GM18511 (cell line): ENCODE measurements around the gene CCDC102B.
"Not testable (repeated sequence)": the region's sequence is repeated elsewhere in the genome, so short reads cannot be mapped to it uniquely, and the experiment has no call there.

Experiments used
- ATAC-seq: cut with Tn5 transposase; IDR thresholded peaks from one replicate; pipeline ENCODE4 v1.9.1; 2021; ENCODE audit warnings: mild to moderate bottlenecking, moderate library complexity; ENCODE audit not compliant: unreplicated experiment

The CCDC102B gene

DNA sequence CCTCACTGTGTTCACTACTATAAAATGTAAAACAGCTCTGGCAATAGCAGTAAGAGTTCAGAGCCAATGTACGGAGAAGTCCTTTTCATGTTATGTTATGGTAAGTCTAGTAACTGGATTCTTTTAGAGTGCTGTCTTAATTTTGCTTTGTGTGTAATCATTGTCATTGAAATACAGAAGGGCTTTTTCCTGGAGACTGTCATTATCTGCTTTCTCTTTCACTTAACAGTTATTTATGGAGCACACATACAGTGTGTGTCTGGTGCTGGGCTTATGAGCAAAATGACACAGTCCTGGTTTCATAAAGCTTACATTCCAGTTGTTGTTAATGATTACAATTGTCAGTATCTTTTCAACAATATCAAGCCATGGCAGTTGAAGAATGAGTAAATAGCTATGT is 95.5 kb downstream of the CCDC102B start:
- no peak for ATAC-seq

DNA sequence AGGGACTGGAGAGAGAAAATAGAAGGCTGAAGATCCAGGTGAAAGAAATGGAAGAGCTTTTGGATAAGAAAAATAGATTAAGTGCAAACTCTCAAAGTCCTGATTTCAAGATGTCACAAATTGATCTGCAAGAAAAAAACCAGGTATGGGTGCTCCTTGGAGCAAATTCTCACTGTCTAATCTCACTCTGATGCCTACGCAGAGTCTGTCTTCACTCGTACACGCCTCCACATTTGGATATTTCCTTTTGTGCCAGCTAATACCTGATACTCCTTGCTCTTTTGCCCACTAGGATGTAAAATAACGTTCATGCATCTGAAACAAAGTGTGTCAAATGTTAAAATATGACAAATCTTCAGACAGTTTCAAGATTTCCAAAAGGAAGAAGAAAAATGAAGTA is 99.4 kb downstream of the CCDC102B start:
- no peak for ATAC-seq

- no peak for ATAC-seq
These were observed 111.7 kb downstream of the CCDC102B start for GRCh38 chr18:68909579-68909978.

GRCh38 chr18:68915061-68915460 is 117.2 kb downstream of the CCDC102B start:
- no peak for ATAC-seq

GRCh38 chr18:68916734-68917133 is 118.9 kb downstream of the CCDC102B start:
- ATAC-seq: no peak

DNA sequence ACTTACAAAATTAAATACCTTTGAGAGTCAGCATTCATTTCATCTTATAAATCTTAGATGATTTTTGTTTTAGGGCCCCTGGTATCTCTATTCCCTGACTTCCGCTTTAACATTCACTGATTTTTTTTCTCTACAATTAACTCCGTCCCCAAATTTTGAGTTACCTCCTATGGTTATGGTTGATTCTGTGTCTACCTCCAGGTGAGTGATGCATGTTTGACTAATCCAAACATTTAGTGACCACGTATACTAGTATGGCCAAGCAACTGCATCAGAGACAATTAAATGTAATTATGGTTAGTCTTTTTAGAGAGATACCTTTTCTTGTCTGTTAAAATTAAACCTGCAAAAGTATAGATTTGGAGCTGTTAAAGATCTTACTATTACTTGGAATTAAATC is 120.3 kb downstream of the CCDC102B start:
- ATAC-seq: no peak

GRCh38 chr18:68919900-68920299 is 122.0 kb downstream of the CCDC102B start:
- ATAC-seq: no peak

- no peak for ATAC-seq
These were observed 124.5 kb downstream of the CCDC102B start for GRCh38 chr18:68922392-68922791.

GRCh38 chr18:68925268-68925667 is 127.4 kb downstream of the CCDC102B start:
- peak; percentile 97 for ATAC-seq

DNA sequence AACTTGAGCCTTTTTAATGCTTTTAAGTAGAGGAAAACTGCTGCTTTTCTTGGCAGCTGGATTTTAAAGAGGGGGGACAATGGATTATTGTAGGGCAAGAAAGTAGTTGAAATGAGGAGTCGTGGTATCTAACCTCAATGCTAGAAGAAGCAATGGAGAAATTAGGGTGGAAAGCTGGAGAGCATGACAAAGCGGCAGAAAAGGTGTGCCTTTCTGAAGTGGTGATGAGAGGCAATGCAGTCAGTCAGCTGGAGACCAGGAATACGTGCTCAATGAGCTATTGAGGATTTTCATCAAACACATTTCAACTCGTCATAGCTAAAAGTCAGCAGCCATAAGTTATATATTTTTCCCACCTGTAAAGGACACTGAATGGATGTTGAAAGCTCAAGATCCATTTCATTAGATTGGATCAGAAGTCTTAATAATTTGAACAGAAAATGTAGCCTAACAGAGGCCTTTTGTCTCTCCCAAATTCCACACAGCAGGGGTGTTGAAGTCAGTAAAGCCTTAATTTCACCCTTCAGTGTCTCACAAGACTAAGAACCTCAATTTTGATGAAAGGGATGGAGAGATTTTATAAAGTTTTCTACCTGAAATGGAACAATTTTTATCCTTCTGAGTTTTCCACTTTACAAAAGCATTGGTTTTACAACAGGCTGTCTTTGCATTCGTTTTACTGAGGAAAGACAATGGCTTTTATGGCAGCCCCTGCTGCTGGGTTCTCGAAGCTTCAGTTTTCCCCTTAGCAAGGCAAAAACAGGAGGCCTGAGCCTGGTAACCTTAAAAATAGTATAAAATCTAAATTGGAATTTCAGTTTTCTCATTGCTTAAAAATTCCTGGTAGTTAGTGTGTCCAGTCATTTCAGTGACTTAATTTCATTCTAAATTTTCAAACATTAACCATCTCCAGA is 131.1 kb downstream of the CCDC102B start:
- no peak for ATAC-seq

DNA sequence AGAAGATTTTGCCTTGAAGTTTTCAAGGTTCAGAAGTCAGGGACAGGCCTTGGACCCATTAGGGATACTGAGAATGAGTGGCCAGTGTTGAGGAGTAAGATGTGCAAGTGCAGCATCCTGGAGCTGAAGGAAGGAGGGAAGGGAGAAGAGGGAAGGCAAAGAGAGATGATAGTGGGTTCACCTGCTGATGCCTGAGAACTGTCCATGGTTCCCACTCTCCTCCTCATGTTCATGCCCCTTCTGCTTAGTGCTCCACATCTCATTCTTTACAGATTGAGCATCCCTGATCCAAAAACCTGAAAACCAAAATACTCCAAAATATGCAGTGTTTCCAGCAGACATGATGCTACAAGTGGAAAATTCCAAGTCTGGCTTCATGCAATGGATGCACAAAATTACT is 137.8 kb downstream of the CCDC102B start:
- ATAC-seq: no peak

DNA sequence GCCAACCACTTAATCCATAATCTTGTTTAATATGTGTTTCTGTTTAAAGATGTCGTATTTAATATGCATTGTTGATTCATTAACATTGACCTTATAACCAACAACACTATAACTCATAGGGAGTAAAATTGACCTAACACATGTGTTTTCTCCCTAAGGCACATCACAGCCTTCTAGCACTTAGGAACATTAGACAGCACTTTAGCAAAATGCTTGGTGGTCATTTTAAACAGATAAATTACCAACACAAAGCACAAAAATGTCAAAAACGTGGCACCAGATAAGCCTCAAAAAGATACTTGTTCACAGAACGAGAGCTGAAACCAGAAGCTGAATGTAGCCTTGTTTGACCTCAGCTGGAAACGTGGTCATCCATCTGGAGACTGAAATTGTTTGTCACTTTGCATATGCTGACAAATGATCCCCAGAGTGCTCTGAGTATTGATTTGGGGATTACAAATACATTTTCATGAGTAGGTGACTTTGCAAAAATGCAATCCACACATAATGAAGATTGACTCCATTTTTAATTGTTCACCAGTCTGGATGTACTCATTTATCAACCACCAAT is 139.2 kb downstream of the CCDC102B start:
- ATAC-seq: peak; percentile 72

DNA sequence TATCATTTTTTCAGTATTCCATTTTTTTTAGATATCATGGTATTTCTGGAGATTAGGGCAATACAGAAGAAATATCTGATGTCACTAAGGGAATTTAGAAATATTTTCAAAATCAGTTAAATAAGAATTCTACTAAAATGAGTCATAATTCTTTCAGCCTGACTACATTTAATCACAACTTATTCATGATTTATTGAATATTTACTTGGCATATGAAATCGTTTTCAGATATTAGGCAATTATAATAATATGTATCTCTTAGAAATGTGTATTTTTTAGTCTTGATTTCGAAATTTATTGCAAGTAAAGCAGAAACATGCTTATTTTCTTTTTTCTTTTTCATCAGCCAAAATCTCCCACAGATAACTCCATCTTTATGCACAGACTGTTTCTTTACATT is 142.2 kb downstream of the CCDC102B start:
- no peak for ATAC-seq

DNA sequence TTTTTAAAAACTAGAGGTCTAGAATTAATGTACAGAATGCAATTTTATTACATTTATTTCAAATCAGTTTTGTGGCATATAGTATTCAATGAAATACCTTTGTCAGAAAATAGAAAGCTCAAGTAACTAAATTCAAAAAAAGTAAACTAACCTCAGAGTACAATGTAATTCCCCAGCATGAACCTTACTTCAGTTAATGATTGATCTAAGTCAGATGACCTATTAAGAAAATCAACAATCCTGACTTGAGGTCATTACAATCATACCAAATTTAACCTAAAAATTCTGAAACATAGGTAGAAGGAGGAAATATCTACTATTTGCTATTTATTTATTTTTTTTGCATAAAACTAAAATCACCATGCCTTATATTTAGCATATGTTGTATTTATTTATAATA is 142.9 kb downstream of the CCDC102B start:
- ATAC-seq: peak; percentile 50

DNA sequence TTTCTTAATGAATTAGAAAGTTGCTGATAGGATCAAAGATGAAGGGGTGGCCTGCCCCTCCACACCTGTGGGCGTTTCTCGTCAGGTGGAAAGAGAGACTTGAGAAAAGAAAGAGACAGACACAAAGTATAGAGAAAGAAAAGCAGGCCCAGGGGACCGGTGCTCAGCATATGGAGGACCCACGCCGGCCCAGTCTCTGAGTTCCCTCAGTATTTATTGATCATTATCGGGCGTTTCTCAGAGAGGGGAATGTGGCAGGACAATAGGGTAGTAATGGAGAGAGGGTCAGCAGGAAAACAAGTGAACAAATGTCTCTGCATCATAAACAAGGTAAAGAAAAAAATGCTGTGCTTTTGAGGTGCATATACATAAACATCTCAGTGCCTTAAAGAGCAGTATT is 144.3 kb downstream of the CCDC102B start:
- ATAC-seq: no peak

DNA sequence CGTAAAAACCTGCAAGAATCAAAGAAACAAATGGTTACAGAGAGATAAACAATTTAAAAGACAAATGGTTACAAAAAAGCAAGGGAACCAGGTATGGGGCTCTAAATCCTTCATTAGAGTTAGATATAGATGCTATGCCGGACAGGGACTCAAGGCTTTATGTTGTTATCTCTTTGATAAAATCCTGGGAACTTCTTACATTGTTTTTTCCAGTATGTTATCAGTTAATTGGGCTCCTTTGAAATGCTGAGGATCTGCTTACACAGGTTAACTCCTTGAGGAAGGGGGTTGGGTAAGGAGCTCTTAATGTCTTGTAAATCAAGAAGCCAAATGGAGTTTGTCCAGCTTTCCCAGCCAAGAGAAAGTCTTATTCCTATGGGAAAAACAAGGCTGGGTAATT is 146.0 kb downstream of the CCDC102B start:
- ATAC-seq: not testable (repeated sequence)

DNA sequence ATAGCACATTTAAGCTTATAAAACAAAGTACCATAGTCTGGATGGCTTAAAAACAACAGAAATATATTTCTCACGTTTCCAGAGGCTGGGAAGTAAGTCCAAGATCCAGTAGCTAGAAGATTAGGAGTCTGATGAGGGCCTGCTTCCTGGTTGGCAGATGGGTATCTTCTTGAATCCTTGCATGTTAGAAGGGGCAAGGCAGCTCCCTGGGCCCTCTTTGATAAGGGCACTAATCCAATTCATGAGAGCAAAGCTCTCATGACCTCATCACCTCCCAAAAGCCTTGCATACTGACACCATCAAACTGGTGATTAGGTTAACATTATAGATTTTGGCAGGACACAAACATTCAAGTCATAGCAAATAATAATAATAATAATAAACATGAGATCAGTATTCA is 146.4 kb downstream of the CCDC102B start:
- ATAC-seq: no peak

- no peak for ATAC-seq
These were observed 146.9 kb downstream of the CCDC102B start for GRCh38 chr18:68944826-68945225.

DNA sequence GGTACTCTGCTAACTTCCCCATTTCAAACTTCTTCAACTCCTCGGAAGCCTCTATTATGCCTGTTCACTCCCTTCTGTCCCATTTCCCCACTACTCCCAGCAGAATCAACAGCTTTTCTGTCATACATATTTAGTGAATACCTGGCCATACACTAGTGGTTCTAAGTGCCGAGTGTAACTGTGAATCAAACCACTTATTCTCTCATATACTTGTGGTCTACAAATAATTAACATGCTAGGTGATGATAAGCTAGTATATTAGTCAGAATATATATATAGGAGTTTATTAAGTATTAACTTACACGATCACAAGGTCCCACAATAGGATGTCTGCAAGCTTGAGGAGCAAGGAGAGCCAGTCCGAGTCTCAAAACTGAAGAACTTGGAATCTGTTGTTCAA is 150.7 kb downstream of the CCDC102B start:
- ATAC-seq: peak; percentile 78

GRCh38 chr18:68954738-68955137 is 156.9 kb downstream of the CCDC102B start:
- no peak for ATAC-seq

DNA sequence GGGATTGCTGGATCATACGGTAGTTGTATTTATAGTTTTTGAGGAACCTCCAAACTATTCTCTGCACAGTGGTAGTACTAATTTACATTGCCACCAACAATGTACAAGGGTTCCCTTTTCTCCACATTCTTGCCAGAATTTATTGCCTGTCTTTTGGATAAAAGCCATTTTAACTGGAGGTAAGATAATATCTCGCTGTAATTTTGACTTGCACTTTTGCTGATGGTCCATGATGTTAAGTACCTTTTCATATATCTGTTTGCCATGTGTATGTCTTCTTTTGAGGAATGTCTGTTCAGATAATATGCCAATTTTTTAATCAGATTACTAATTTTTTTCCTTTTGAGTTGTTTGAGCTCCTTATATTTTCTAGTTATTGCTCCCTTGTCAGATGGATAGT is 158.8 kb downstream of the CCDC102B start:
- ATAC-seq: no peak

DNA sequence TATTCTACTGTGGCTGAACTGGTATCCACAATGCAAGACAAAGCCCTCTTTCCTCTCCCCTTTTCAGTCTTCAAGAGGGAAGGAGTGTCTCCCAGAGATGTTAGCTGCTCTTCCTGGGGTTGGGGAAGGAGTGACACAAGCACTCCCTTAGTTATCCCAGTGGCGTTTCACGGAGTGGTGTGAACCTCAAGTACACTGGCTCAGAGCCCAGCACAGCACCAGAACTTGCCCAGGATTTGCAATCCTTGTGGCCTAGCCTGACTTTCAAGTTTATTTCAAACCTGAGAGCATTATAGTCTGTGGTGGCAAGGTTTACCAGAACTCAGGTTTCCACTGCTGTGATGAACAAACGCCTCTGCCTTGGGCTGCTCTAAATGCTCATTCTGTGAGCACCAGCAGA is 162.5 kb downstream of the CCDC102B start:
- ATAC-seq: no peak
